GM19238 (cell line): ENCODE measurements around the gene PTX4.

Source experiments
- DNase-seq: peaks from one replicate; pipeline ENCODE4 v3.0.0; 2011; ENCODE audit warnings: low spot score; ENCODE audit not compliant: insufficient read length

PTX4 gene

DNA sequence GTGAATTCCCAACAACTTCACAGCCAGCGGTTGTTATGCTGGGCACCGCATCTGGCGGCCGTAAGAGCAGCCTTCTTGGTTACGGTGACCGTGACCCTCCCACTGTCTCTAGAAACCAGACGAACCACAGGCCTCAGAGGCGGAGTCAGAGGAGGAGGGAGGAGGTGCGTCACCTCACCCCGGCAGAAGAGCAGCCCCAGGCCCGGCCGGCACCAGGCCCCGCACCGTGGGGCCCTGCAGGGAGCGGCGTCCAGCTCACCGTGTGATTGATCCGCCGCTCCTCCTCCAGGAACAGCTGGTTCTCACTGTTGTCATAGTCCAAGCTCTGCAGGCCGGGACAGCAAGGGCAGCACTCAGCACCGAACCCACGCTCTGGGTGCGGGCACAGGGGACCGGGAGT lies 27.6 kb downstream of the PTX4 start:
- DNase-seq, result no peak

DNA sequence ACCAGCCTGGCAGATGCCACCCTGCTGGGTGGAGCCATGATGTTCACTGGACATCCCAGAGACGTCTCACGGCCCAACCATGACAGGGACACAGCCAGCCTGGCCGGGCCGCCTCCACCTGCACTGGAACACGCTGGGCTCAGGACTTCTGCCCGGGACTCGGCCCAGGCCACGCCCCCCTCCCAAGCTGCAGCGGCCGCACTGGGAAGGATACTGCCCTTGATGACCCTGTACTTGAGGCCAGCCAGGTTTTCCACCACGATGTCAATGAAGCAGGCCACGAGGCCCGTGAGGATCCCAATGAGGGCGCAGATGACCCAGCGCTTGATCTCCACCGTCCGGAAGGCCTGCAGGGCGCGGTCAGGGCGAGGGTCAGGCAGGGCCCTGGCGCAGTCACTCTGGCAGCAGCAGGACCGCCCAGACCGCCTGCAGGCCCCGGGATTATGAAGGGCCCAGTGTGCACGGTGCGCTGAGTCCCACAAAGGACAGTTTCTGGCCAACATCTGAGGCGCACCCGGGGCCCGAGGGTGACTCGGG lies 28.1 kb downstream of the PTX4 start:
- no peak for DNase-seq

DNA sequence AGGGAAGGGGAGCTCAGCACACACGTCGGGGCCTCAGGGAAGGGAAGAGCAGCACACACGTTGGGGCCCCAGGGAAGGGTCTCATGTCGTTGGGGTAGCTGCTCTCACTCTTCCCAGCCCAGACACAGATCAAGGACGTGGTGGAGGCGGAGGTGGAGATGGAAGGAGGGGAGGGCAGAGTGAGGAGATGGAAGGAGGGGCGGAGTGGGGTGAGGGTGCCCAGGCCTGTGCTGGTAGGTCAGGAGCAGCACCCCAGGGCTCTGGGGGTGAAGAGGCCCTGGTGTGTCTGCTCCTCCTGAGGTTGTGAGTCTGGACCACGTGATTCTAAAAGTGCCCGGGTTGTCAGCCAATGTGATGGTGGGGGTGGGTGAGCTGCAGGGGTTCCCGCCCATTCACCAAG lies 28.8 kb downstream of the PTX4 start:
- no peak for DNase-seq

DNA sequence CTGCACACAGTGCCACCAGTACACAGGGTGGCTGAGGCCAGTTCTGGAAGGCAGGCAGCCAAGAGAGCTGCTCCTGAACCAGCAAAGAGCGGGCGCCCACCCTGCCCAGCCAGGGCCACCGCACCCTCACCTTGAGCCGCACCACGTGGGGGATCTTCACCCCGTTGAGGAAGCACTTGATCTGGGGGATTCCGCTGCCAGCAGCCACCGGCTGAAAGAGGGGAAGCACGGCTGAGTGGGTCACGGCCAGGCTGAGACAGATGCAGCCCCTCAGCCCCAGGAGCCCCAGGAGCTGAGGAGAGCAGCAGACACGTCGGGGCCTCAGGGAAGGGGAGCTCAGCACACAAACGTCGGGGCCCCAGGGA lies 29.8 kb downstream of the PTX4 start:
- DNase-seq, result peak; percentile 78

DNA sequence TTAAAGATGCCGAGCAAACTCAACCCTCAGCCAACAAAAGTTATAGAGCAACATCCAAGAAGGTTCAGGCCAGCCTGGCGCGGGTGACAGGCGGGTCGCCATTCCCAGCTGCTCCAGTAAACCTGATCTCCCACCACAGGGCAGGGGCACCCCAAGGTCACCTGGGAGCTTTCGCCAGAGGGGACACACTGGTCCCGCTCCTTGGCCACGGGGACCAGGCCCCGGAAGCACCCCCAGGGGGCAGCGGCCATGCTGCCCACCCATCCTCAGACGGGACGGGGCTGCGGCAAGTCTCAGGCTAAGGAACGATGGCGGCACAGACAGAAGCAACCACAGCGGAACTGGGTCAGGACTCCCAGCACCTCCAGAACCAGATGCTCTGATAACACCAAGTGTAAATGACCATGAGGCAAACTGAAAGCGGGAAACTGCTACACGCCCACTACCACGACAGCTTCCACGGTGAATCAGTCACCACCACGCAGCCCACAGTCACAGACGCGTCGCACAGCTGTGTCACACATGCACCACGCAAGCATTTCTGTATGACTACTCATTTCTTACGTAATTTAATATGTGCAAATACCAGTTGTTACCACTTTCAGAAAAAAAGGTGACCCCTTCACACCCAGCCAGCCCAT lies 30.3 kb downstream of the PTX4 start:
- no peak for DNase-seq

DNA sequence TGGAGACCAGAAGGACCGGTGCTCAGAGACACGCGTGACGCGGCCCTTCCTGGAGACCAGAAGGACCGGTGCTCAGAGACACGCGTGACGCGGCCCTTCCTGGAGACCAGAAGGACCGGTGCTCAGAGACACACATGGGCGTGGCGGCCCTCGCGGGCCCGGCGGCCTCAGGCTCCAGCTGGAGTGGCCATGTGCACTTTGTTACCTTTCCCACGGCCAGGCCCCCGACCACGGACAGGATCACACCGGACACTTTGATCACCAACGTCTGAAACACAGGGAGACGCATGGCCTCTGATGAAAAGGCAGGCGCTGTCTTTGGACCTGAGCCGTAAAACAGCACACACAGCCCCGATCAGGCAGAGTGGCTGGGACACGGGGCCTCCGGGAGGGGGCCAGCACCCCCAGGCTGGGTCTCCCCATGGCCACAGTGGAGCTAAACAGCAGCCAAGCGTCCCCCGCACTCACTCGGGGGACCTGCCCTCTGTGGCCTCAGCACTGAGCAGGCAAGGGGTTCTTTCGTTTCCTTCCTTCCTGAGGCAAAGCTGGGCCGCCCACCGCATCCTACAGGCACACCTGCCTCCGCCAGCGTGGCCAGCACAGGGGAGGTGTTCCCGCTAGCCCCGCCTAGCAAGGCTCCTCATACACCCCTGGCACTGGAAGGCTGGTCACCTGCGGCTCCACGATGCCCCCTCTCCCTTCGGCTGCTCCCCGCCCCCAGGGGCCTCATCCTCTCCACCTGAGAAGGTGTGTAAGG lies 31.1 kb downstream of the PTX4 start:
- DNase-seq, result no peak

DNA sequence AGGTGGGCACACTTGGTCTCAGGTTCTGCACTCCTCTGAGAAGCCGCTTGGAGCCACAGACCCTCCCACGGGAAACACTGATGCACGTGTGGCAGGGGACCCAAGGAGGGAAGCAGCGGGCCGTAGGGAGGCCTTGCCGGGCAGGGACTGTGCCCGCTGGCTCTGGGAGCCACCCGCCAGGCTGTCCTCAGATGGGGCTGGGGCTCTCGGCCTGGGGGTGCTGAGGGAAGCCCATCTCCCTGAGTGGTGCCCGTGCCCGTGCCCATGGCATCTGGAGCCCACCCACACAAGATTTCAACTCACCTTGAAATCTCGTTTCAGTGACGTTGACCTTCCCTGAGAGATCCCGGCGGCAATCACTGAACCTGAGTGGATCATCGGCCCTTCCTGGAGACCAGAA lies 31.8 kb downstream of the PTX4 start:
- DNase-seq, result no peak

DNA sequence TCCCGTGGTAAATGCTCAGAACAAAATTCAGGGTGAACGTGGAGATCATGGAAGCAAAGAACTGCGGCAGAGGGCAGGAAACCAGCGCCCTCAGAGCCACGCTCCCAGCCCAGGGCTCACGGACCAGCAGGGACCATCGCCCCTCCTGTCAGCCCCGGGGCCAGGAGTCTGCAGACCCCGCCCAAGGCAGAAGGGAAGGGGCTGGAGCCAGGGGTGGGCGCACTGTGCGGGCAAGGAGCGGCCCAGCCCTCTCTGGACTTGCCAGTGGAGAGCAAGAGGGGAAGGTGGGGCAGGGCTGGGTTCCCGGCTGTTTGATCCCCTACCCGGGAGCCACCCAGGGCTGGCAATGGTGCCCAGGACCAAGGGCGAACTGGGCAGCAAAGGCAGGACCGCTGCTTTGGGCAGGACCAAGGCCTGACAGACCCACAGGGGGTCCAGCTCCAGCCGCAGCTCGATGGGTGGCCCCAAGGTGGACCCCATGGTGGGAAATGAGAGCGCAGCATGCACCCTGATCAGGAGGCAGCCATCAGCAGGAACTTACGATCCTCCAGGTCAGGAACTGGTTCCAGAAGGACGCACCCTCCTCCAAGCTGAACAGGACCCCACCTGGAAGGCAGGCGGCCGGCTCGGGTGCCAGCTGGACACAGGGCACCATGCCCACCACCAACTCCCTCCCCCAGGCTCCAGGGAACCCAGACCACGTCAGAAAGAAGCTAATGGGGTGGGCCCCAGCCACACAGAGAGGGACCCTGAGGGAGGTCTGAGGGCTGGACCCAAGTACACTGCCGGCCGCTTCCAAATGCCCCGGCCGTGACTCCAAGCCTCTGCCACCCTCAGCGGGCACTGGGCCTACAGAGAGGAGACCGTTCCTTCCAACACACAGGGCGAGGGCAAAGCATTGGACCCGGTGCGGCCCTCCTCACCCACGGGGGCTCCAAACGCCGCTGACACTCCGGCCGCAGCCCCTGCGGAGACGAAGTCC lies 33.3 kb downstream of the PTX4 start:
- DNase-seq, result no peak

DNA sequence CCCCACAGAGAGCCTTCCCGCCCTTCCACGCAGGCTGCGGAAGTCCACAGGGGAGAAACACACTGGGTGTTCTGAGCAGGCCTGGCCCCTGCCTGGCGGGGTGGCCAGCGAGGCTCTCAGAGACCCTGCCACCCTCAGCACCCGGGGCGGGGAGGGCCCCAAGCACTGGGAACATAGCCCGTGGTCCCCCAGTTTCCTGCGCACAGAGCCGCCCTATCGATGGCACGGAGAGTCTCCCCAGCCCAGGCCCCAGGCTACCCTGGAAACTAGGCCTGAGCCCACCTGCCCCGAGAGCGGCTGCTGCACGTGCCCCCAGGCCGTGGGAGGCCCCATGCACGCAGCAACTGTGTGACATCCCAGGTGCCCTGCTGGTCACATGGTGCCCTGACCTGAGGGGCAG lies 34.2 kb downstream of the PTX4 start:
- DNase-seq, result no peak

DNA sequence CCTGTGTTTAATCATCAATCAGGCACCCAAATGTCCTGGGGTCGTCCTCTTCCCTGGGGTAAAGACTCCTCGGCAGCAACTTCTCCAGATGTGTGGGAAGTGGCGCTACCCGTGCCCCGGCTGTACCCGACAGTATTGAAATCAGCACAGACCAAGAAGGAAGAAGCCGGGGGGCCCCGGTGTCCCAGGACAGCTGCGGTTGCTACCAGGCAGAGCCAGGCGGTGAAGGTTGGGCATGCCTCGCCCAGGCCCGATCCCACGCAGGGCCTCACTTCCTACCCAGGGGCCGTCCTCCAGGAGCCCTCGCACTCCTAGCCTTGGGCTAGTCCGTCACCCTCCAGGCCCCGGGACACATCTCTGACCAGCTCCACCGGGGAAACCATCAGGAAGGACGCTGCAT lies 35.4 kb downstream of the PTX4 start:
- DNase-seq, result no peak

DNA sequence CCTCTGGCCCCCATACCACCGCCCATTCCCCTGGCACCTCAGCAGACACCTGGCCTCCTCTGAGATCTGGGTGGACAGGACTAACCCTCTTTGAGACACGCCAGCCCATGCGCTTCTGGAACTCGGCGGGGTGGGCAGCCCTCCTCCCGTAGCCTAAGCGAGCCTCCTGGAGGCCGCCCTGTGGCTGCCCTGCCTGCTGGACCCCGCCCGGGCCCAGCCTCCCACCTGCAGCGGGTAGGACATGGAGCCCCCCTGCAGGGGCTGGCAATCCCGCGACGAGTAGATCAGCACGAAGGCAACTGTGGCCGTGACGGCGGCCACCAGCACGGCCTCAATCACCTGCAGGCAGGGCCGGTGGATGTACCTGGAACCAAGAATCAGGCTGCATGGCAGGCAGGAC lies 36.2 kb downstream of the PTX4 start:
- no peak for DNase-seq

DNA sequence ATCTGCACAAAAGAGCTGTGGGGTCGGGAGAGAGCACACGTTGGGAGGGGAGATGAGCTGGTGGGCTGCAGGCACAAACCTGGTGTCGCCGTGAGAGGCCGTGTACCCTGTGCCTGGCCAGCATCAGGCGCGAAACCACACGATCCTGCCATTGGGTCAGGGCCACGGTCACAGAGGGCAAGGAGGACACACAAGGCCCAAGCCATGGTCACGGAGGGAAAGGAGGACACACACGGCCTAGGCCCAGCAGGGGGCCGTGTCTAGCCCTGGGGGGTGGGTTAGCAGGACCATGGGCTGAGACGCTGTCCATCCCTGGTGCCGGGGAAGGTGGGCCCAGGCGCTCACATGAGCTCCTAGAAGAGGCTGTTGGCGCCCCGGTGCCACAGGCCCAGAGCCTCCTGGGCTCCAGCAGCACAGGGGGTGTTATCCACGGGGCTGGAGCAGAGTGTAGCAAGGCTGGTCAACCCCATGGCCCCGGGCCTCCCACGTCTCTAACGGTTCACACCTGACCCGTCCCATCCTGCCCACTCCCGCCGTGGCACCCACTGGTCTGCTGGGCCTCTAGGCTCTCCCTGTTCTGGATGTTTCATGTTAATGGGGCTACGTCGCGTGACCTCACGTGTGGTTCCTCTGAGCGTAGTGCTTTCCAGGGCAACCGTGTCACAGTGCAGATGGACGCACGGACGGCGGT lies 36.9 kb downstream of the PTX4 start:
- no peak for DNase-seq

DNA sequence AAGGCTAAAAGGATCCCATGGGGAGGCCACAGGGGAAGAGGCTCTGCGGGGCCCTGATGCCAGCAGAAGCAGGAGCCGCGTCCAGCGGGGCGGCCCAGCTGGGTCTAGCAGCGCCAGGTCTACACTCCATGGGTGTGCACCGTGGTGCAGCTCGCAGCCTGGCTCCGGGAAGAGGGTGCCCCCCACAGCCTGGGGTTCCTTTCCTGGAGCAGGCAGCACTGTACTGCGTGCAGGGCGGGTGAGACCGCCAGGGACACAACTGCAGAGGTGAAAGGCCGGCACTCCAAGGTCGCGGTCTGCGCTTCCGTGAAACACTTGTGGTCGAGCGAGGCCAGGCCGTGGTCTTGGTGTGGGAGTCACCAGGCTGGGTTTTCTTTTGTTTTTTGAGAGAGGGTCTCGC lies 37.9 kb downstream of the PTX4 start:
- no peak for DNase-seq

DNA sequence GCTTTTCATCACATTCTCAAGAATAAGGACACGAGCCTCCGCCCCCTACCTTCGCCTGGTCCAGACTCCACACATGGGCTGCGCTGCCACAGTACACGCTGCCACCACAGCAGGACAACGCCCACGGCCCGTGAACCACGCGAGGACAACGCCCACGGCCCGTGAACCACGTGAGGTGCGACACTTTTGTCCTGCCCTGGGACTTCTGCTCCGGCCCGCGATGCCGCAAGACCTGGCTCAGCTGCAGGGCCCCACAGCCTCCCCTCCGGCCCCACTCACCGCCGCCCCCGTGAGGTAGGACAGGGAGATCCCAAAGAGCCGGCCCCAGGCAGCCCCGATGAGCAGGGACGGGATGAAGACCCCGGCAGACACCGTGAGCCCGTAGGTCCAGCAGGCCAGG lies 38.5 kb downstream of the PTX4 start:
- DNase-seq, result no peak

DNA sequence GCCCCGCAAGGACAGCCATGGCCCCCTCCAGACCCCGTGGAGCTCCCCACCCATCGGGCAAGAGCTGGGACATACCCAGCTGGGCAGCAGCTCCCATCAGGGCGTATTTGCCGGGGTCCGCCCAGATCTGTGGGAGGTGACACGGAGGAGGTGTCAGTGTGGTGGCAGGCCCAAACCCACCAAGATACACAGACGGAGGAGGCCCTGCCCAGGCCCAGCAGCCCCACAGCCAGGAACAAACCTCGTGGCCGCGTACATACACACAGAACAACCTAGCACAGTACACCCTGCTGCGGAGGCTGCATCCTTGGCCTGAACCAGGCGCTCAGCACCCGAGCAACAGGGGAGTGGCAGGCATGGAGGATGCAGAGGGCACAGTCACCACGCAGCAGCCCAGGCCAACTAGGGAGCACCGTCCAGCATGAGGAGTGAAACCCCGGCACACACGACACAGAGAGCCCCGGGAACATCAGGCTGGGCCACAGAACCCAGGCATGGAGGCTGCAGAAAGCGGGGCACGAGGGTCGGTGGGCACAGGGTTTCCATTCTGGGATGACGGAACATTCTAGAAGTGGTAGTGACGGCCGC lies 39.4 kb downstream of the PTX4 start:
- DNase-seq, result no peak

DNA sequence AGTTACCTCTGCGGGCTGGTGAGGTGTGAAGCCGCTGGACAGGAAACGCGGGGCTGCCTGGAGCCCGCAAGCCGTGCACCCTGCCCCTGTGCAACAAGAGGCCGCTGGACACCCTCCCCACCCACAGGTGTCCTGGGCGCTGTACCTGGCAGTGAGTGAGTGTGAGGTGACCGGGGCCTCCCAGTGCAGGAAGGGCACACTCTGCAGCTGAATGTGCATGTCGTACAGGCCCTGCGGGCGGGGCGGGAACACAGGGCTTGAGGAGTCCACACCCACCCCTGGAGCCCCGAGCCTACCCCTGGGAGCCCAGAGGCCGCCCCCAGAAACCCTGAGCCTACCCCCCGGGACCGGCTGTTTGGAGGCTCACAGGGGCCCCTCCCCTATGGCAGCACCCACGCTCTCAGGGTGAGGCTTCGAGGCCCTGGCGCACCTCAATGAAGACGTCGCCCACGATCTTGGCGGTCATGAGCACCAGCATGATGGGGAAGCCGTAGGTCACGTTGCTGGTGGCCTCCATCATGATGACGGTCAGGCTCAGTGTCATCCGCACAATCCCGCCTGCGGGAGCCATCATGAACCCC lies 40.1 kb downstream of the PTX4 start:
- DNase-seq, result no peak

DNA sequence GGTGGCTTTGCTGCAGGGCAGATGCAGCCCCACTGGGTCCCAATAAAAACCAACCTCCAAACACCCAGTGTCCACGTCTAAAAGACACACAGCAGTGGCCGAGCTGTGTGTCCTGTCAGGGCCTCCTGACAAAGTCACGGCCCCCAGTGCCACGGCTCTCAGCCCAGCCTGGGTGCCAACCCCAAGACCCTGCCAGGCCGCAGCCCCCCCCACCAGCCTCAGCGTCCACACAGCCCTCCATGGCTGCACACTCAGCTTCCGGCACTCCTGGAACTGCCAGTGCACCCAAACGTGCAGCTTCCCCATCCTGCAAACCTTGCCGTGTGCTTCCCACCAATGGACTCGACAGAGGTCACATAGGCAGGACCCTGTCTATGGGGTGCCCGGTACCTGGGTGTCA lies 40.8 kb downstream of the PTX4 start:
- no peak for DNase-seq

DNA sequence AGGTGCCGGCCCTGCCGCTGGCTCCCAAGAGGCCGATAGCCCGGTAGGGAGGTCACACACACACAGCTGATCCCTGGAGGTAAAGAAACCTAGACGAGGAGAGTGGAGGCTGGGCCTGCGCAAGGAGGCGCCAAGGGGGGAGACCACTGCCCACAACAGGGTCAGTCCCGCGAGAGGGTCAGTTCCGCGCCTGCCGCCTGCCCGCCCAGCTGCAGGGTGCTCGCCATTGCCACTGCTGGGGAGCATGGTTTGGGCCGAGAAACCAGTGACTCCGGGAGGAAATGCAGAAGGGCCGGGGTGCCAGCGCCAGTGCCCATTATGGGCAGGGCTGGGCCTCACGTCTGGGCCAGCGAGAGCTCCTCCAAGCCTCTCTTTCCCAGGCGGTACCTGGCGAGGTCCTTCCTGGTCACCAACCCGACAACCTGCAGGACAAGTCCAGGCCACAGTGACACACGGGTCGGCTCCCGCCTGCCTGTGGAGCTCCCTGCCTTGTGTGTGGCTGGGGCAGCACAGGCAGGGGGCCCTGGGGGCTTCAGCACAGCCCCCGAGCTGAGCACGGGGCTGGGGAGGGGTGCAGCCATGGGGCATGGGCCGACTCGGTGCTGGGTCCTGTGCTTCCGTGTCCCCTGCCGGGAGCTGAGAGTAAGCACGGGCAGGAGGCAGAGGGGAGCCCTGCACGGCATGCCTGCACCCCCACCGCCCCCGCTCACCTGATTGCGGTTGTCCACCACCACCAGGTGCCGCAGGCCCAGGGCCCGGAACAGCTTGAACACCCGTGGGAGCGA lies 42.3 kb downstream of the PTX4 start:
- DNase-seq, result no peak

DNA sequence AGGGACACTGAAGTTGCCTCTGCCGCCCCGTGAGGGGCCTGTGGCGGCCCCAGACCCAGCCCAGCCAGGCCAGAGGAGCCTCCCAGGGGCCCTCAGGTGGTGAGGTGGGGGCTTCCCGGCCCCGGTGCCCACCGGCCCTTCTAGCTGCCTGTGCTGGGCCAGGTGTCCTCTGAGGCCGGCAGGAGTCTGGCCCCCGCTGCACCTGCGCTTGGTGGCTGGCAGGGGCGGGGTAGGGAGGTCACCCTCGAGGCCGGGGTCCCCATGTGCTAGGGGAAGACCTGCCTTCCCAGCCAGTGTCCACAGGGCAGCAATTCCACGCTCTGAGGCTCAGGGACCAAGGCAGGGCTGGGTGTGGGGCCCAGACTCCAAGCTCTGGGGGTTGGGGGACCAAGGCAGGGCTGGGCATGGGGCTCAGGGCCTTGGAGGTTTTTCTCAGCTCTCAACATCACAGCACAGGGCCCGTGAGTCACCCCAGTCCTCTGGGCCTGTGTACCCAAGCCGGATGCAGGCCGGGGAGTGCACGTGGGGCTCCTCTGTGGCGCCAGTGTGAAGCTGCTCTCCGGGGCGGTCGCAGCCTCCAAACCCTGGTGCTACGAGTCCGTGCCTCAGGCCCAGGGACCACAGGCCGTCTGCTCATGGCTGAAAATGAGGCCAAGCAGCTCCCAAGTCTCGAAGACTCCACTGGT lies 43.1 kb downstream of the PTX4 start:
- no peak for DNase-seq
